GM12878 (cell line): ENCODE data around the gene TOP2B. TPM values are rescaled to one million over a fixed set of nuclear protein-coding genes. Genes with fewer than 3 reads are reported as not detected.

ENCODE experiments used
- ATAC-seq: fragments of 200-7000 bp; cut with Tn5 transposase; 3 replicates; pipeline ENCODE4 v1.9.1; 2020; ENCODE audit warnings: mild to moderate bottlenecking, moderate library complexity
- BruUV-seq: library from RNA; stranded (reverse); fragments of 400-500 nt; replicated peaks from 2 replicates; lab custom pipeline; 2021; lab: Mats Ljungman, UMichigan
- CTCF ChIA-PET: fragments of 300-600 bp; sonication (Branson Sonifier 250); formaldehyde crosslinking; extraction: SDS; loops from one replicate; lab custom pipeline; 2021; ENCODE audit warnings: inconsistent platforms; lab: Yijun Ruan, JAX
- POLR2A ChIA-PET: fragments of 350-600 bp; formaldehyde crosslinking; extraction: SDS; loops from one replicate; lab custom pipeline; 2021; ENCODE audit warnings: inconsistent platforms; lab: Charles Lee
- RAD21 ChIA-PET: fragments of 300-600 bp; sonication (Branson Sonifier 250); formaldehyde crosslinking; loops from one replicate; lab custom pipeline; 2023; ENCODE audit warnings: antibody characterized with exemption; ENCODE audit not compliant: unreplicated experiment; lab: Charles Lee
- SMC1A ChIA-PET: fragments of 300-600 bp; sonication (Branson Sonifier 250); formaldehyde crosslinking; loops from one replicate; lab custom pipeline; 2023; ENCODE audit not compliant: unreplicated experiment, uncharacterized antibody; lab: Charles Lee
- DNase-seq: peaks from one replicate; pipeline ENCODE4 v3.0.0-alpha.2; 2011; ENCODE audit warnings: low read depth, low spot score
- FAIRE-seq: peaks from 3 replicates; lab custom pipeline; 2011; peaks lifted over from hg19 to GRCh38; lab: Jason Lieb, UNC
- H2AFZ ChIP-seq: 2 replicates; pipeline ENCODE4 v1.6.0; 2011; ENCODE audit warnings: low read depth, low read length, control low read depth; ENCODE audit not compliant: control insufficient read depth
- H3K27ac ChIP-seq: 2 replicates; pipeline ENCODE4 v1.5.1; 2011; ENCODE audit warnings: control low read depth; ENCODE audit not compliant: control insufficient read depth, insufficient read depth
- H3K27me3 ChIP-seq, 2 experiments: replicated peaks in 1 of 2; 2 replicates each; pipeline versions ENCODE4 v1.6.0 to v1.6.1; 2011; ENCODE audit warnings: low read length in 1 of 2; ENCODE audit not compliant: control insufficient read depth in 2 of 2, insufficient read depth in 2 of 2
- H3K36me3 ChIP-seq, 2 experiments: 2 replicates each; pipeline ENCODE4 v1.5.1; 2011; ENCODE audit warnings: low read length in 1 of 2; ENCODE audit not compliant: control insufficient read depth in 2 of 2, insufficient read depth in 2 of 2
- H3K4me1 ChIP-seq: 2 replicates; pipeline ENCODE4 v1.6.1; 2011; ENCODE audit warnings: mild to moderate bottlenecking, low read length, moderate library complexity, mixed read lengths; ENCODE audit not compliant: control insufficient read depth, insufficient read depth
- H3K4me2 ChIP-seq: 2 replicates; pipeline ENCODE4 v1.6.0; 2011; ENCODE audit warnings: control low read depth; ENCODE audit not compliant: control insufficient read depth, insufficient read depth
- H3K4me3 ChIP-seq: fragments of 200-600 bp; sonication (generic); 2 replicates; pipeline ENCODE4 v1.5.1; 2016
- H3K79me2 ChIP-seq: 2 replicates; pipeline ENCODE4 v1.6.0; 2011; ENCODE audit warnings: low read length; ENCODE audit not compliant: control insufficient read depth, insufficient read depth
- H3K9ac ChIP-seq: 2 replicates; pipeline ENCODE4 v1.8.0; 2011; ENCODE audit warnings: low read length, control low read depth, mixed read lengths; ENCODE audit not compliant: control insufficient read depth, insufficient read depth
- H3K9me3 ChIP-seq: replicated peaks from 3 replicates; pipeline ENCODE4 v1.5.1; 2011; ENCODE audit warnings: mild to moderate bottlenecking, low read length; ENCODE audit not compliant: control insufficient read depth, insufficient read depth
- H4K20me1 ChIP-seq: 2 replicates; pipeline ENCODE4 v1.6.0; 2011; ENCODE audit not compliant: control insufficient read depth, insufficient read depth
- PKNOX1 ChIP-seq: fragments of 450-650 bp; IDR thresholded peaks from 2 replicates; pipeline ENCODE4 v1.6.1; 2016; ENCODE audit warnings: mild to moderate bottlenecking
- POU2F2 ChIP-seq: IDR thresholded peaks from 3 replicates; pipeline ENCODE4 v1.6.1; 2011; ENCODE audit warnings: low read depth, mild to moderate bottlenecking, low read length, borderline replicate concordance
- RBBP5 ChIP-seq: fragments of 200-600 bp; sonication (generic); conservative IDR thresholded peaks from 2 replicates; pipeline ENCODE4 v1.6.1; 2016
- SKIL ChIP-seq: fragments of 450-650 bp; IDR thresholded peaks from 2 replicates; pipeline ENCODE4 v1.6.1; 2017; ENCODE audit warnings: mild to moderate bottlenecking, low read depth, inconsistent platforms; ENCODE audit not compliant: poor library complexity, severe bottlenecking
- WGBS: methylation state at CpG from one replicate; pipeline ENCODE4 v1.1.6; 2016; ENCODE audit warnings: low lambda C conversion rate; ENCODE audit not compliant: insufficient replicate concordance, insufficient coverage; ENCODE audit errors: missing lambda C conversion rate; 5-methylcytosine and 5-hydroxymethylcytosine counted together
- in situ Hi-C: fragments of 300-500 bp; cut with MboI; formaldehyde crosslinking; loops from 9 replicates; pipeline ENCODE4 v1.14.3; 2018; ENCODE audit warnings: mixed read lengths
- intact Hi-C: fragments of 100-400 bp; cut with micrococcal nuclease; formaldehyde crosslinking; loops from one replicate; pipeline ENCODE4 v1.14.2; 2022; ENCODE audit not compliant: unreplicated experiment
- polyA plus RNA-seq, 11 experiments: library from polyadenylated mRNA; depleted of rRNA in 4 of 11; unstranded in 6 of 11; stranded (reverse) in 5 of 11; fragments of >200 nt; fragmentation: Nextera tagmentation in 4 of 11; fragmentation: Illumina TruSeq in 1 of 11; extraction: Ambion mirVana in 4 of 11; extraction: Trizol in 1 of 11; gene quantifications; 1 replicate in 1 of 11; 2 replicates in 10 of 11; pipeline versions ENCODE4 v1.2.1 to v1.2.3, GENCODE V29; 2011 to 2016; ENCODE audit warnings: inconsistent platforms in 2 of 11, missing spikeins in 2 of 11, low read depth in 1 of 11
- total RNA-seq, 4 experiments: library from RNA; depleted of rRNA in 3 of 4; stranded (reverse); fragments of >200 nt in 3 of 4; fragmentation: Illumina TruSeq in 1 of 4; extraction: Trizol in 1 of 4; gene quantifications; 2 replicates each; pipeline versions ENCODE4 v1.2.1 to v1.2.3, GENCODE V29; 2013 to 2021

TOP2B gene
- total and polyA plus RNA-seq, 10 of the 15 experiments (the other 5 are each of a cell fraction or from before 2014, with no cell fraction given): 28.6 to 134 (median 83.4) TPM

GRCh38 chr3:25707268-25707926 lies 42.7 kb upstream of the TOP2B start (continued):
- TF ChIP-seq SKIL: no peak
- no peak for TF ChIP-seq PKNOX1
- TF ChIP-seq POU2F2: no peak
- TF ChIP-seq, all 136 proteins: peak for 0

GRCh38 chr3:25706213-25706612 lies 41.5 kb upstream of the TOP2B start:
- no peak for DNase-seq
- RAD21 ChIA-PET: interaction anchor here (0.8 kb wide), 1 partner anchor 126 kb away, joined by 5 read pairs; no protein-coding TSS in a partner anchor
- in situ Hi-C loops (no loop called here), intact Hi-C loops (no loop called here)
- SMC1A ChIA-PET: interaction anchor here (0.7 to 1.5 kb wide), 3 partner anchors 21 to 74 kb away, joined by 3 to 5 read pairs (median 4); no protein-coding TSS in a partner anchor
- H4K20me1 ChIP-seq: no peaks in the 10 kb centered on the region
- 33% methylated on average over 4 of the region's 4 CpGs for WGBS
- no peaks in the 10 kb centered on the region; a peak in 1 of 4 replicates for H3K27me3 ChIP-seq
- H3K9ac ChIP-seq: no peak overlapping the region
- no peaks in the 10 kb centered on the region for H3K36me3 ChIP-seq
- H3K4me1 ChIP-seq: no peaks in the 10 kb centered on the region
- TF ChIP-seq RBBP5 (no peak), PKNOX1 (no peak)
- no peak overlapping the region for H3K4me2 ChIP-seq
- BruUV-seq: no TSS peak
- CTCF ChIA-PET: interaction anchor here (1.0 to 1.6 kb wide), 3 partner anchors 9 to 58 kb away, joined by 3 to 4 read pairs (median 3); no protein-coding TSS in a partner anchor
- ATAC-seq: no peak
- FAIRE-seq: no peak
- no peaks in the 10 kb centered on the region for H3K9me3 ChIP-seq
- H3K79me2 ChIP-seq: no peaks in the 10 kb centered on the region
- H2AFZ ChIP-seq: no peak overlapping the region
- no peak overlapping the region for H3K4me3 ChIP-seq
- POLR2A ChIA-PET: no interaction called here
- no peak overlapping the region for H3K27ac ChIP-seq
